Neural cell (in vitro differentiated cells): Measurements from ENCODE around the gene SOAT1. TPM values are rescaled to one million over a fixed set of nuclear protein-coding genes. Genes with fewer than 3 reads are reported as not detected.

ENCODE experiments used
- H2AFZ ChIP-seq: fragments of 200-600, 300-800 bp; sonication (generic), shearing (Covaris generic); 2 replicates; pipeline ENCODE4 v1.6.0; 2014; ENCODE audit warnings: low read depth, mild to moderate bottlenecking, antibody characterized with exemption, low read length, moderate library complexity
- H3F3A ChIP-seq: fragments of 200-600 bp; shearing (Covaris generic); 2 replicates; pipeline ENCODE4 v1.6.1; 2016; ENCODE audit warnings: mild to moderate bottlenecking, moderate library complexity, mixed read lengths, antibody characterized with exemption, low read length; ENCODE audit not compliant: insufficient read depth, poor library complexity, severe bottlenecking
- H3K27ac ChIP-seq: fragments of 200-600, 300-800 bp; sonication (generic), shearing (Covaris generic); 2 replicates; pipeline ENCODE4 v1.5.1; 2014; ENCODE audit warnings: mild to moderate bottlenecking, low read length, moderate library complexity
- H3K27me3 ChIP-seq: fragments of 300-800, 200-600 bp; sonication (generic), shearing (Covaris generic); 2 replicates; pipeline ENCODE4 v1.6.0; 2014; ENCODE audit warnings: mild to moderate bottlenecking, low read depth, low read length, moderate library complexity; ENCODE audit not compliant: insufficient read depth
- H3K36me3 ChIP-seq: fragments of 300-800, 200-600 bp; sonication (generic), shearing (Covaris generic); 2 replicates; pipeline ENCODE4 v1.5.1; 2014; ENCODE audit warnings: mild to moderate bottlenecking, antibody characterized with exemption, low read length, moderate library complexity; ENCODE audit not compliant: insufficient read depth
- H3K4me2 ChIP-seq: fragments of 300-800, 200-600 bp; sonication (generic), shearing (Covaris generic); 2 replicates; pipeline ENCODE4 v1.6.0; 2014; ENCODE audit warnings: mild to moderate bottlenecking, low read length
- H3K4me3 ChIP-seq: fragments of 300-800, 200-600 bp; sonication (generic), shearing (Covaris generic); 2 replicates; pipeline ENCODE4 v1.5.1; 2014; ENCODE audit warnings: mild to moderate bottlenecking, low read length, moderate library complexity
- H3K79me2 ChIP-seq: fragments of 200-600 bp; shearing (Covaris generic); replicated peaks from 2 replicates; pipeline ENCODE4 v1.6.0; 2014; ENCODE audit warnings: mild to moderate bottlenecking, low read length, moderate library complexity; ENCODE audit not compliant: insufficient read depth
- H3K9ac ChIP-seq: fragments of 300-800, 200-600 bp; sonication (generic), shearing (Covaris generic); 2 replicates; pipeline ENCODE4 v1.6.1; 2016; ENCODE audit warnings: mild to moderate bottlenecking, low read length, mixed read lengths
- H3K9me2 ChIP-seq: fragments of 200-600 bp; shearing (Covaris generic); 2 replicates; pipeline ENCODE4 v1.6.1; 2016; ENCODE audit warnings: mild to moderate bottlenecking, low read length, mixed read lengths; ENCODE audit not compliant: insufficient read depth
- H3K9me3 ChIP-seq: fragments of 200-600, 300-800 bp; sonication (generic), shearing (Covaris generic); 2 replicates; pipeline ENCODE4 v1.6.1; 2016; ENCODE audit warnings: mild to moderate bottlenecking, mixed run types, low read length, moderate library complexity, mixed read lengths
- H4K20me1 ChIP-seq: fragments of 200-600 bp; shearing (Covaris generic); 2 replicates; pipeline ENCODE4 v1.6.1; 2016; ENCODE audit warnings: mild to moderate bottlenecking, mixed run types; ENCODE audit not compliant: insufficient read depth
- CTCF ChIP-seq: fragments of 450-650 bp; IDR thresholded peaks from 2 replicates; pipeline ENCODE4 v1.5.1; 2014; ENCODE audit warnings: antibody characterized with exemption, mild to moderate bottlenecking, moderate library complexity; ENCODE audit not compliant: poor library complexity, severe bottlenecking
- EP300 ChIP-seq: fragments of 450-650 bp; conservative IDR thresholded peaks from 2 replicates; pipeline ENCODE4 v1.6.1; 2014; ENCODE audit warnings: antibody characterized with exemption, mild to moderate bottlenecking, moderate library complexity; ENCODE audit not compliant: poor library complexity, severe bottlenecking
- EZH2 ChIP-seq: fragments of 200-600, 300-800 bp; shearing (Covaris generic), sonication (generic); IDR thresholded peaks from 2 replicates; pipeline ENCODE4 v1.6.1; 2014; ENCODE audit warnings: antibody characterized with exemption, low read length, borderline replicate concordance, mild to moderate bottlenecking; ENCODE audit not compliant: insufficient read depth, poor library complexity, severe bottlenecking
- MXI1 ChIP-seq: fragments of 450-650 bp; conservative IDR thresholded peaks from 2 replicates; pipeline ENCODE4 v1.6.1; 2014; ENCODE audit warnings: antibody characterized with exemption, mild to moderate bottlenecking; ENCODE audit not compliant: poor library complexity, severe bottlenecking
- POLR2AphosphoS5 ChIP-seq: IDR thresholded peaks from 2 replicates; pipeline ENCODE4 v1.6.1; 2012
- RAD21 ChIP-seq: fragments of 450-650 bp; conservative IDR thresholded peaks from 2 replicates; pipeline ENCODE4 v1.6.1; 2014; ENCODE audit warnings: antibody characterized with exemption, mild to moderate bottlenecking, moderate library complexity
- REST ChIP-seq: IDR thresholded peaks from 2 replicates; pipeline ENCODE4 v1.6.1; 2012; ENCODE audit warnings: borderline replicate concordance
- SMC3 ChIP-seq: fragments of 450-650 bp; conservative IDR thresholded peaks from 2 replicates; pipeline ENCODE4 v1.6.1; 2014; ENCODE audit warnings: antibody characterized with exemption, mild to moderate bottlenecking, moderate library complexity; ENCODE audit not compliant: poor library complexity
- TAF1 ChIP-seq: IDR thresholded peaks from 2 replicates; pipeline ENCODE4 v1.6.1; 2012; ENCODE audit warnings: low read depth
- polyA plus RNA-seq: library from polyadenylated mRNA; depleted of rRNA; stranded (reverse); fragments of >200 nt; gene quantifications from 2 replicates; pipeline ENCODE4 v1.2.3, GENCODE V29; 2014

The SOAT1 gene
- polyA plus RNA-seq, 1 donor from 2014 or later = 5.7 TPM

GRCh38 chr1:179283992-179284391 lies 9.6 kb upstream of the SOAT1 start:
- no peak overlapping the region for H3K27ac ChIP-seq
- H3F3A ChIP-seq = no peaks in the 10 kb centered on the region
- no peak overlapping the region for H3K4me3 ChIP-seq
- no peak overlapping the region for H3K4me2 ChIP-seq
- H3K79me2 ChIP-seq = no peaks in the 10 kb centered on the region
- TF ChIP-seq EZH2 (no peak), REST (no peak), MXI1 (no peak), EP300 (no peak), CTCF (no peak), RAD21 (no peak), POLR2AphosphoS5 (no peak), SMC3 (no peak), TAF1 (no peak)
- H3K9me2 ChIP-seq = no peaks in the 10 kb centered on the region
- H3K9ac ChIP-seq = no peak overlapping the region
- H3K9me3 ChIP-seq = no peaks in the 10 kb centered on the region
- no peaks in the 10 kb centered on the region for H4K20me1 ChIP-seq
- no peaks in the 10 kb centered on the region for H3K36me3 ChIP-seq
- H3K27me3 ChIP-seq = no peaks in the 10 kb centered on the region
- no peak overlapping the region for H2AFZ ChIP-seq

GRCh38 chr1:179287946-179288345 lies 5.7 kb upstream of the SOAT1 start:
- no peaks in the 10 kb centered on the region for H3K27me3 ChIP-seq
- H3K36me3 ChIP-seq = no peaks in the 10 kb centered on the region
- no peaks in the 10 kb centered on the region for H3K79me2 ChIP-seq
- no peaks in the 10 kb centered on the region for H4K20me1 ChIP-seq
- no peak overlapping the region for H3K4me3 ChIP-seq
- no peaks in the 10 kb centered on the region for H3F3A ChIP-seq
- no peak overlapping the region for H2AFZ ChIP-seq
- no peak for TF ChIP-seq CTCF
- no peak for TF ChIP-seq TAF1
- no peak for TF ChIP-seq REST
- TF ChIP-seq SMC3 = no peak
- TF ChIP-seq EZH2 = no peak
- no peak for TF ChIP-seq EP300
- no peak for TF ChIP-seq RAD21
- TF ChIP-seq MXI1 = no peak
- no peak for TF ChIP-seq POLR2AphosphoS5
- H3K27ac ChIP-seq = no peak overlapping the region
- H3K9ac ChIP-seq = no peak overlapping the region
- no peaks in the 10 kb centered on the region for H3K9me2 ChIP-seq
- H3K9me3 ChIP-seq = no peaks in the 10 kb centered on the region
- H3K4me2 ChIP-seq = no peak overlapping the region
